Diencephalon (tissue), 1 donor: ENCODE results near the gene ACE. TPM values are rescaled to one million over a fixed set of nuclear protein-coding genes. Genes with fewer than 3 reads are reported as not detected.

Experiments
- total RNA-seq: library from RNA; depleted of rRNA; stranded (reverse); fragments of >200 nt; gene quantifications from one replicate; pipeline ENCODE4 v1.2.3, GENCODE V29; 2014

The ACE gene
- 6.9 TPM for total RNA-seq

GRCh38 chr17:63476854-63477479, at the start of gene ACE:
Gene ACE, plus strand, starts transcription at chr17:63477061. Its CDS starts 34 bp downstream, at chr17:63477095.

GRCh38 chr17:63445954-63446752, 30.7 kb upstream of the ACE start, which contains the start of gene CYB561:
Gene CYB561, minus strand, starts transcription at chr17:63446306. Its CDS starts 8,759 bp downstream, at chr17:63437547.

GRCh38 chr17:63523253-63523855, 46.5 kb downstream of the ACE start, which contains the start of gene KCNH6:
Gene KCNH6, plus strand, starts transcription at chr17:63523358. Its CDS starts 56 bp downstream, at chr17:63523414.

Other genes with a start within 250 kb of the ACE start
- gene CYB561, start 30.8 kb upstream of the ACE start, total RNA-seq: 61.6 TPM
- gene KCNH6, start 46.3 kb downstream of the ACE start, total RNA-seq: 0.69 TPM
- 51.0 TPM for gene DCAF7, start 73.4 kb downstream of the ACE start, total RNA-seq
- gene TACO1, start 123.8 kb downstream of the ACE start, total RNA-seq: 10.1 TPM
- 19.4 TPM for gene MAP3K3, start 145.4 kb downstream of the ACE start, total RNA-seq
- 12.5 TPM for gene LIMD2, start 223.1 kb downstream of the ACE start, total RNA-seq